ENCODE results near the gene KCNT1.

DNA sequence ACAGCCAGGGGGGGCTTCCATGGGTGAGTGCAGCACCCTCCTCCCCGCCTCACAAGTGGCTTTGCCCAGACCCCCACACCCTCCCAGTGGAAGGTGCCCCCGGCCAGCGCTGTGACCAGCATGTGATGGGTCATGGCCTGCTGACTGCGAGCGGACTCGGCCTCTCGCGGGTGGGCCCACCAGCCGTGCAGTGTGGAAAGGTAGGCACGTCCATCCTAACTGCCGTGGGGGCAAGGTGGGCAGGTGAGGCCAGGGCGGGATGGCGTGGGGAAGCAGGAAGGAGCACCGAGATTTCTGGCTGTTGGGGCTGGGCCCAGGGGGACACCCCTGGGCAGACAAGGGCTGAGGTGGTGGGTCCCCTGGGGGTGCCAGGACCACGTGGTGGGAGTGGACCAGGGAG lies 14.8 kb upstream of the KCNT1 start:
- TF ChIP-seq, protein P1, sequence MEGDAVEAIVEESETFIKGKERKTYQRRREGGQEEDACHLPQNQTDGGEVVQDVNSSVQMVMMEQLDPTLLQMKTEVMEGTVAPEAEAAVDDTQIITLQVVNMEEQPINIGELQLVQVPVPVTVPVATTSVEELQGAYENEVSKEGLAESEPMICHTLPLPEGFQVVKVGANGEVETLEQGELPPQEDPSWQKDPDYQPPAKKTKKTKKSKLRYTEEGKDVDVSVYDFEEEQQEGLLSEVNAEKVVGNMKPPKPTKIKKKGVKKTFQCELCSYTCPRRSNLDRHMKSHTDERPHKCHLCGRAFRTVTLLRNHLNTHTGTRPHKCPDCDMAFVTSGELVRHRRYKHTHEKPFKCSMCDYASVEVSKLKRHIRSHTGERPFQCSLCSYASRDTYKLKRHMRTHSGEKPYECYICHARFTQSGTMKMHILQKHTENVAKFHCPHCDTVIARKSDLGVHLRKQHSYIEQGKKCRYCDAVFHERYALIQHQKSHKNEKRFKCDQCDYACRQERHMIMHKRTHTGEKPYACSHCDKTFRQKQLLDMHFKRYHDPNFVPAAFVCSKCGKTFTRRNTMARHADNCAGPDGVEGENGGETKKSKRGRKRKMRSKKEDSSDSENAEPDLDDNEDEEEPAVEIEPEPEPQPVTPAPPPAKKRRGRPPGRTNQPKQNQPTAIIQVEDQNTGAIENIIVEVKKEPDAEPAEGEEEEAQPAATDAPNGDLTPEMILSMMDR (conservative IDR thresholded peaks at IDR 0.05), result no peak
- TF ChIP-seq EZH2 (IDR thresholded peaks at IDR 0.05; ENCODE audit: low read depth), result no peak
